ENCODE data around the gene SLC26A2. TPM values are rescaled to one million over a fixed set of nuclear protein-coding genes. Genes with fewer than 3 reads are reported as not detected.

Gene SLC26A2
- total RNA-seq: 8.9 and 11.0 TPM in 2 replicates

- POLR2A ChIA-PET: interaction anchor here (0.5 to 4.6 kb wide), 17 partner anchors 8 to 1292 kb away, joined by 3 to 39 read pairs (median 3); partner anchors contain the start of genes CSNK1A1, GM2A, HMGXB3 and PPARGC1B
- TF ChIP-seq, protein P1, sequence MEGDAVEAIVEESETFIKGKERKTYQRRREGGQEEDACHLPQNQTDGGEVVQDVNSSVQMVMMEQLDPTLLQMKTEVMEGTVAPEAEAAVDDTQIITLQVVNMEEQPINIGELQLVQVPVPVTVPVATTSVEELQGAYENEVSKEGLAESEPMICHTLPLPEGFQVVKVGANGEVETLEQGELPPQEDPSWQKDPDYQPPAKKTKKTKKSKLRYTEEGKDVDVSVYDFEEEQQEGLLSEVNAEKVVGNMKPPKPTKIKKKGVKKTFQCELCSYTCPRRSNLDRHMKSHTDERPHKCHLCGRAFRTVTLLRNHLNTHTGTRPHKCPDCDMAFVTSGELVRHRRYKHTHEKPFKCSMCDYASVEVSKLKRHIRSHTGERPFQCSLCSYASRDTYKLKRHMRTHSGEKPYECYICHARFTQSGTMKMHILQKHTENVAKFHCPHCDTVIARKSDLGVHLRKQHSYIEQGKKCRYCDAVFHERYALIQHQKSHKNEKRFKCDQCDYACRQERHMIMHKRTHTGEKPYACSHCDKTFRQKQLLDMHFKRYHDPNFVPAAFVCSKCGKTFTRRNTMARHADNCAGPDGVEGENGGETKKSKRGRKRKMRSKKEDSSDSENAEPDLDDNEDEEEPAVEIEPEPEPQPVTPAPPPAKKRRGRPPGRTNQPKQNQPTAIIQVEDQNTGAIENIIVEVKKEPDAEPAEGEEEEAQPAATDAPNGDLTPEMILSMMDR (IDR thresholded peaks at IDR 0.05): no peak
- H3K36me3 Mint-ChIP-seq (ENCODE audit: low read depth): peaks cover 4% of the 10 kb centered on the region
- no peaks in the 10 kb centered on the region for H3K27me3 Mint-ChIP-seq
- DNase-seq (peak; percentile 88), ATAC-seq (ENCODE audit: low read depth) (peak; percentile 97)
- H3K9me3 Mint-ChIP-seq: no peaks in the 10 kb centered on the region
- peak within 1 kb of the TSS; percentile 98 for H3K4me3 Mint-ChIP-seq
- H3K4me1 Mint-ChIP-seq: peaks cover 20% of the 10 kb centered on the region
- CTCF ChIA-PET: interaction anchor here (0.7 to 5.4 kb wide), 5 partner anchors 30 to 122 kb away, joined by 3 to 21 read pairs (median 3); no protein-coding TSS in a partner anchor
- peak within 1 kb of the TSS; percentile 98 for H3K27ac Mint-ChIP-seq
- intact Hi-C loops (cut with micrococcal nuclease): loop anchor here (1.0 to 10.0 kb wide), 7 partner anchors 30 to 1576 kb away; partner anchors contain the start of genes CSNK1A1, FBXO38, HMGXB3 and PCYOX1L
Measured at GRCh38 chr5:149960272-149961185, at the start of gene SLC26A2. TSS of gene SLC26A2 (plus strand) at chr5:149960758. CDS start at chr5:149977653, 16,895 bp downstream.

- Mint-ChIP-seq H3K27me3 (peaks cover 13% of the 10 kb centered on the region), H3K4me1 (peaks cover 3% of the 10 kb centered on the region), H3K4me3 (no peak overlapping the region), H3K9me3 (no peaks in the 10 kb centered on the region), H3K36me3 (ENCODE audit: low read depth) (no peaks in the 10 kb centered on the region), H3K27ac (no peak overlapping the region)
- intact Hi-C loops (cut with micrococcal nuclease): no loop called here
- ChIA-PET CTCF (no interaction called here), POLR2A (interaction anchor here (0.5 kb wide), 1 partner anchor 147 kb away, joined by 3 read pairs; no protein-coding TSS in a partner anchor)
- DNase-seq (no peak), ATAC-seq (ENCODE audit: low read depth) (no peak)
- TF ChIP-seq, protein P1 (IDR thresholded peaks at IDR 0.05): no peak
Measured at GRCh38 chr5:149911031-149911430, 49.5 kb upstream of the SLC26A2 start.

GRCh38 chr5:149912226-149912871 is 48.2 kb upstream of the SLC26A2 start:
- Mint-ChIP-seq H3K27me3 (peaks cover 17% of the 10 kb centered on the region), H3K4me1 (peaks cover 3% of the 10 kb centered on the region), H3K4me3 (no peak overlapping the region), H3K36me3 (ENCODE audit: low read depth) (no peaks in the 10 kb centered on the region), H3K9me3 (no peaks in the 10 kb centered on the region), H3K27ac (no peak overlapping the region)
- no peak for DNase-seq
- intact Hi-C loops (cut with micrococcal nuclease): no loop called here
- TF ChIP-seq, protein P1 (IDR thresholded peaks at IDR 0.05): no peak
- CTCF ChIA-PET: no interaction called here
- POLR2A ChIA-PET: interaction anchor here (0.7 kb wide), 1 partner anchor 27 kb away, joined by 5 read pairs; no protein-coding TSS in a partner anchor
- ATAC-seq (ENCODE audit: low read depth): no peak

- TF ChIP-seq, protein P1 (IDR thresholded peaks at IDR 0.05): no peak
- no peak overlapping the region for H3K27ac Mint-ChIP-seq
- peaks cover 17% of the 10 kb centered on the region for H3K27me3 Mint-ChIP-seq
- DNase-seq: no peak
- no peaks in the 10 kb centered on the region for H3K9me3 Mint-ChIP-seq
- ATAC-seq (ENCODE audit: low read depth): no peak
- H3K4me3 Mint-ChIP-seq: no peak overlapping the region
- ChIA-PET POLR2A (interaction anchor here (0.7 kb wide), 1 partner anchor 29 kb away, joined by 5 read pairs; no protein-coding TSS in a partner anchor), CTCF (no interaction called here)
- peaks cover 3% of the 10 kb centered on the region for H3K4me1 Mint-ChIP-seq
- intact Hi-C loops (cut with micrococcal nuclease): no loop called here
- no peaks in the 10 kb centered on the region for H3K36me3 Mint-ChIP-seq (ENCODE audit: low read depth)
Measured at GRCh38 chr5:149913436-149914419, 46.8 kb upstream of the SLC26A2 start.

Measured in activated B cell treated with CpG ODN at 0.5 μM for 24 hours (primary cell).